Testis (tissue), 3 donors: ENCODE measurements around the gene RSPH3. TPM values are rescaled to one million over a fixed set of nuclear protein-coding genes. Genes with fewer than 3 reads are reported as not detected.

Experiments
- DNase-seq: peaks from one replicate; pipeline ENCODE4 v3.0.0-alpha.2; 2019
- H3K27ac ChIP-seq, 2 donors: fragments of 200-600 bp; sonication (generic); one replicate each; pipeline ENCODE4 v1.5.1; 2019
- H3K27me3 ChIP-seq: fragments of 200-600 bp; sonication (generic); one replicate; pipeline ENCODE4 v1.5.1; 2019
- H3K36me3 ChIP-seq: fragments of 200-600 bp; sonication (generic); one replicate; pipeline ENCODE4 v1.5.1; 2017; ENCODE audit warnings: low read depth; ENCODE audit errors: missing control alignments
- H3K4me1 ChIP-seq: fragments of 200-600 bp; sonication (generic); one replicate; pipeline ENCODE4 v1.5.1; 2019
- H3K4me3 ChIP-seq, 2 donors: fragments of 200-600 bp; sonication (generic); one replicate each; pipeline ENCODE4 v1.5.1; 2017 to 2019
- H3K9me3 ChIP-seq: fragments of 200-600 bp; sonication (generic); one replicate; pipeline ENCODE4 v1.5.1; 2017
- CTCF ChIP-seq, 3 experiments: fragments of 450-650 bp in 2 of 3; fragments of 200-600 bp in 1 of 3; sonication (generic) in 1 of 3; IDR thresholded peaks; one replicate each; pipeline ENCODE4 v1.5.1; 2016 to 2019; ENCODE audit warnings: antibody characterized with exemption in 3 of 3, mild to moderate bottlenecking in 2 of 3, moderate library complexity in 1 of 3
- POLR2A ChIP-seq: fragments of 450-650 bp; IDR thresholded peaks from one replicate; pipeline ENCODE4 v1.6.1; 2017; ENCODE audit warnings: antibody characterized with exemption, mild to moderate bottlenecking, moderate library complexity
- WGBS, 2 donors: methylation state at CpG; one replicate each; pipeline ENCODE4 v1.1.5; 2018; 5-methylcytosine and 5-hydroxymethylcytosine counted together
- intact Hi-C: fragments of 100-400 bp; cut with DNase I; formaldehyde crosslinking; loops from one replicate; pipeline ENCODE4 v1.15.1; 2023; ENCODE audit warnings: low total_unique reads
- polyA plus RNA-seq: library from polyadenylated mRNA; stranded (reverse); fragments of 350-450 nt; fragmentation: Illumina TruSeq; extraction: RNeasy Lipid Tissue Mini Kit (QIAGEN cat#74804); gene quantifications from one replicate; pipeline ENCODE4 v1.2.3, GENCODE V29; 2014; ENCODE audit warnings: low read depth, low replicate concordance; ENCODE audit not compliant: insufficient read depth
- total RNA-seq, 2 donors: library from RNA; depleted of rRNA; stranded (reverse); fragments of >200 nt; gene quantifications; one replicate each; pipeline ENCODE4 v1.2.3, GENCODE V29; 2016

Gene RSPH3
- total and polyA plus RNA-seq, 3 donors from 2014 or later: 15.7 to 41.9 (median 23.6) TPM

DNA sequence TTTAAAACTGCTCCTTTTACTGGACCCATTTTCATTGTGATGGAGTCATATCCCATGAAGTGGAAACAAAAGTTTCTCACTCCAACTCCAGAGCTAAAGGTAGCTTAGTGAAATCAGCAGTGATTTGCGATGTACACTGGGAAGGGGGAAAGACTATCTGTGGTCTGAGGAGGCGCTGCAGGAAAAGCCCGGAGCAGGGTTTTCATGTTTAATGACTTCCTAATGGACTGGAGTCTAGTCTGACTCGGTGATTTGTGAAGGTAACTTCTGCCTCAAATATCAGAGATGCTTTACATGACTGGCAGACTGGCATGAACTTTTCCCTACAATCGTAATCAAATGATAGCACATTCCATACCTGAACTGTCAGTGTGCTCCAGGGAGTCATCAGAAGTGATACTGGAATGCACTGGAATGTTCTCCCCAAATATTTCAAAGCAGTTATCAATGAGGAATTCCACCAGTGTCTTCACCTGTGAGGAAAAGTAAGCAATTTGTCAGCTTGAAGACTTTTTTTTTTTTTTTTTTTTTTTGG lies 37.8 kb upstream of the RSPH3 start:
- Histone ChIP-seq H3K4me3 (no peak overlapping the region), H3K36me3 (no peaks in the 10 kb centered on the region), H3K4me1 (peaks cover 2% of the 10 kb centered on the region), H3K27me3 (no peaks in the 10 kb centered on the region), H3K27ac (no peak overlapping the region), H3K9me3 (no peaks in the 10 kb centered on the region)
- no peak for TF ChIP-seq CTCF (IDR thresholded peaks at IDR 0.05)
- no peak for TF ChIP-seq POLR2A
- intact Hi-C loops: no loop called here
- 74 to 84% methylated on average over 5 of the region's 5 CpGs for WGBS, 2 donors
- DNase-seq: no peak

- Histone ChIP-seq H3K4me1 (no peaks in the 10 kb centered on the region), H3K36me3 (no peaks in the 10 kb centered on the region), H3K27me3 (no peaks in the 10 kb centered on the region), H3K9me3 (no peaks in the 10 kb centered on the region), H3K27ac (no peak overlapping the region), H3K4me3 (no peak overlapping the region)
- WGBS, 2 donors: 75 to 87% methylated on average over 6 to 14 of the region's 14 CpGs
- TF ChIP-seq CTCF (IDR thresholded peaks at IDR 0.05) (no peak), POLR2A (no peak)
- no peak for DNase-seq
- intact Hi-C loops: no loop called here
These were observed 36.7 kb upstream of the RSPH3 start for GRCh38 chr6:159036673-159037072.

DNA sequence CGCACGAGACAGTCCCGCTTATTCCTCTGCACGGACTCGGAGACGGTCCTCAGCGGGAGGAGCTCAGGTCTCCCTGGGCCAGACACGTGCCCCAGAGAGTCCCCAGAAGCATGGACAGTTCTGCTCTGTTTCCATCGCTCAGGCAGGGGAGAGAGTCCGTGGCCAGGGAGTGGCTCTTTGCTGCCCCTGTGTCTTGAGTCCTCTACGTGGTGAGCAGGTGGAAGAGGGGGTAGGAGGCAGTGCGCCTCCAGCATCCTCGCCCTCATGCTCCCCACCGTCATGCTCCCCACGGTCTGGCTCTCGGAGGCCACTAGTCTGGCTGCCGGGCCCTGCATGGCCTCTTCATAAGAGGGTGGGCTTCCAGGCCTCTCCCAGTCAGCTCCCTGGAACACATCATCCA lies 35.9 kb upstream of the RSPH3 start:
- intact Hi-C loops: no loop called here
- 77 to 79% methylated on average over 12 to 17 of the region's 17 CpGs for WGBS, 2 donors
- Histone ChIP-seq H3K9me3 (no peaks in the 10 kb centered on the region), H3K4me3 (no peak overlapping the region), H3K27me3 (no peaks in the 10 kb centered on the region), H3K36me3 (no peaks in the 10 kb centered on the region), H3K4me1 (no peaks in the 10 kb centered on the region), H3K27ac (no peak overlapping the region)
- TF ChIP-seq CTCF (IDR thresholded peaks at IDR 0.05): no peak
- no peak for TF ChIP-seq POLR2A
- DNase-seq: no peak

- Histone ChIP-seq H3K27ac (no peak overlapping the region), H3K27me3 (no peaks in the 10 kb centered on the region), H3K36me3 (no peaks in the 10 kb centered on the region), H3K9me3 (no peaks in the 10 kb centered on the region), H3K4me3 (no peak overlapping the region), H3K4me1 (no peaks in the 10 kb centered on the region)
- TF ChIP-seq CTCF (IDR thresholded peaks at IDR 0.05): no peak
- TF ChIP-seq POLR2A: no peak
- DNase-seq: no peak
- WGBS, 2 donors: 79 to 90% methylated on average over 11 of the region's 11 CpGs
- intact Hi-C loops: no loop called here
These were observed 33.4 kb upstream of the RSPH3 start for GRCh38 chr6:159033160-159034049.
